NOMO-1 treated with DMSO at 0.1 percent for 48 hours (cell line): ENCODE data around the gene LRCH2.
"Not testable (repeated sequence)": the region's sequence is repeated elsewhere in the genome, so short reads cannot be mapped to it uniquely, and the experiment has no call there.

Experiments
- DNase-seq: peaks from one replicate; lab custom pipeline; 2025; ENCODE audit not compliant: unreplicated experiment; lab: John Stamatoyannopoulos, UW

The LRCH2 gene

GRCh38 chrX:115209547-115209946 is 24.3 kb downstream of the LRCH2 start:
- not testable (repeated sequence) for DNase-seq

GRCh38 chrX:115204040-115204439 is 29.9 kb downstream of the LRCH2 start:
- no peak for DNase-seq

GRCh38 chrX:115192244-115192700 is 41.6 kb downstream of the LRCH2 start:
- DNase-seq, result no peak

- DNase-seq, result no peak
Observed at GRCh38 chrX:115191490-115192243, 42.2 kb downstream of the LRCH2 start.

GRCh38 chrX:115190636-115191489 is 43.0 kb downstream of the LRCH2 start:
- no peak for DNase-seq

GRCh38 chrX:115189646-115190635 is 44.0 kb downstream of the LRCH2 start:
- no peak for DNase-seq

GRCh38 chrX:115189110-115189509 is 44.8 kb downstream of the LRCH2 start, which contains the start of gene RBMXL3:
TSS of gene RBMXL3 (plus strand) at chrX:115189410. CDS start at chrX:115189442, 32 bp downstream.
- no peak for DNase-seq

GRCh38 chrX:115183980-115184379 is 49.9 kb downstream of the LRCH2 start:
- DNase-seq, result no peak

GRCh38 chrX:115178473-115178872 is 55.4 kb downstream of the LRCH2 start:
- DNase-seq, result no peak

- no peak for DNase-seq
Observed at GRCh38 chrX:115177932-115178331, 56.0 kb downstream of the LRCH2 start.

- DNase-seq, result no peak
Observed at GRCh38 chrX:115174548-115174947, 59.3 kb downstream of the LRCH2 start.

- no peak for DNase-seq
Observed at GRCh38 chrX:115173181-115173580, 60.7 kb downstream of the LRCH2 start.

- peak; percentile 11 for DNase-seq
Observed at GRCh38 chrX:115147220-115147619, 86.7 kb downstream of the LRCH2 start.

GRCh38 chrX:115142057-115142456 is 91.8 kb downstream of the LRCH2 start:
- no peak for DNase-seq

- no peak for DNase-seq
Observed at GRCh38 chrX:115138040-115138439, 95.9 kb downstream of the LRCH2 start.

GRCh38 chrX:115134382-115134781 is 99.5 kb downstream of the LRCH2 start:
- no peak for DNase-seq

- no peak for DNase-seq
Observed at GRCh38 chrX:115112411-115112810, 121.5 kb downstream of the LRCH2 start.

- no peak for DNase-seq
Observed at GRCh38 chrX:115098897-115099296, 135.0 kb downstream of the LRCH2 start.

- DNase-seq, result no peak
Observed at GRCh38 chrX:115093191-115093590, 140.7 kb downstream of the LRCH2 start.

GRCh38 chrX:115089419-115089818 is 144.5 kb downstream of the LRCH2 start:
- DNase-seq, result no peak

GRCh38 chrX:115068896-115069295 is 165.0 kb downstream of the LRCH2 start:
- DNase-seq, result no peak
